Parathyroid adenoma (tissue), 2 donors: ENCODE measurements around the gene PTRH2.
"Not testable (repeated sequence)": the region's sequence is repeated elsewhere in the genome, so short reads cannot be mapped to it uniquely, and the experiment has no call there.

Experiments used
- H2AFZ ChIP-seq: fragments of 300-600 bp; sonication (generic); one replicate; pipeline ENCODE4 v1.7.0; 2017; ENCODE audit warnings: antibody characterized with exemption, mild to moderate bottlenecking
- H3K27ac ChIP-seq: fragments of 300-600 bp; sonication (generic); one replicate; pipeline ENCODE4 v1.7.0; 2017
- H3K27me3 ChIP-seq: fragments of 300-600 bp; sonication (generic); one replicate; pipeline ENCODE4 v1.7.0; 2017; ENCODE audit warnings: low read length; ENCODE audit not compliant: control insufficient read depth, insufficient read depth
- H3K36me3 ChIP-seq: fragments of 300-600 bp; sonication (generic); one replicate; pipeline ENCODE4 v1.7.0; 2017; ENCODE audit warnings: low read length; ENCODE audit not compliant: control insufficient read depth, insufficient read depth
- H3K4me1 ChIP-seq: fragments of 300-600 bp; sonication (generic); one replicate; pipeline ENCODE4 v1.7.0; 2017; ENCODE audit warnings: control low read depth
- H3K4me2 ChIP-seq: fragments of 300-600 bp; sonication (generic); one replicate; pipeline ENCODE4 v1.7.0; 2017; ENCODE audit warnings: low read length
- H3K4me3 ChIP-seq: fragments of 300-600 bp; sonication (generic); one replicate; pipeline ENCODE4 v1.7.0; 2017; ENCODE audit warnings: low read depth, low read length
- H3K79me2 ChIP-seq: fragments of 300-600 bp; sonication (generic); one replicate; pipeline ENCODE4 v1.7.0; 2017; ENCODE audit warnings: control low read depth
- H3K9ac ChIP-seq: fragments of 300-600 bp; sonication (generic); one replicate; pipeline ENCODE4 v1.7.0; 2017; ENCODE audit warnings: mild to moderate bottlenecking
- H3K9me3 ChIP-seq: fragments of 300-600 bp; sonication (generic); one replicate; pipeline ENCODE4 v1.7.0; 2017; ENCODE audit warnings: low read length; ENCODE audit not compliant: control insufficient read depth
- TF ChIP-seq, protein P1 (sequence below): fragments of 300-600 bp; sonication (generic); IDR thresholded peaks from one replicate; pipeline ENCODE4 v1.7.0; 2017; ENCODE audit warnings: antibody characterized with exemption, mild to moderate bottlenecking
- donor health status: primary hyperparathyroidism.

The PTRH2 gene

GRCh38 chr17:59707149-59707970 lies at the start of gene PTRH2, which contains the start of gene VMP1:
TSS of gene PTRH2 (minus strand) at chr17:59707430. CDS start at chr17:59697978, 9,452 bp downstream.
TSS of gene VMP1 (plus strand) at chr17:59707654. CDS start at chr17:59731447, 23,793 bp downstream.
- H3K4me1 ChIP-seq = peaks cover 12% of the 10 kb centered on the region
- peak within 1 kb of the TSS; percentile 79 for H3K4me2 ChIP-seq
- H2AFZ ChIP-seq = peak within 1 kb of the TSS; percentile 81
- H3K79me2 ChIP-seq = peaks cover 44% of the 10 kb centered on the region
- H3K9me3 ChIP-seq = no peaks in the 10 kb centered on the region
- peak within 1 kb of the TSS; percentile 47 for H3K9ac ChIP-seq
- TF ChIP-seq, protein P1, sequence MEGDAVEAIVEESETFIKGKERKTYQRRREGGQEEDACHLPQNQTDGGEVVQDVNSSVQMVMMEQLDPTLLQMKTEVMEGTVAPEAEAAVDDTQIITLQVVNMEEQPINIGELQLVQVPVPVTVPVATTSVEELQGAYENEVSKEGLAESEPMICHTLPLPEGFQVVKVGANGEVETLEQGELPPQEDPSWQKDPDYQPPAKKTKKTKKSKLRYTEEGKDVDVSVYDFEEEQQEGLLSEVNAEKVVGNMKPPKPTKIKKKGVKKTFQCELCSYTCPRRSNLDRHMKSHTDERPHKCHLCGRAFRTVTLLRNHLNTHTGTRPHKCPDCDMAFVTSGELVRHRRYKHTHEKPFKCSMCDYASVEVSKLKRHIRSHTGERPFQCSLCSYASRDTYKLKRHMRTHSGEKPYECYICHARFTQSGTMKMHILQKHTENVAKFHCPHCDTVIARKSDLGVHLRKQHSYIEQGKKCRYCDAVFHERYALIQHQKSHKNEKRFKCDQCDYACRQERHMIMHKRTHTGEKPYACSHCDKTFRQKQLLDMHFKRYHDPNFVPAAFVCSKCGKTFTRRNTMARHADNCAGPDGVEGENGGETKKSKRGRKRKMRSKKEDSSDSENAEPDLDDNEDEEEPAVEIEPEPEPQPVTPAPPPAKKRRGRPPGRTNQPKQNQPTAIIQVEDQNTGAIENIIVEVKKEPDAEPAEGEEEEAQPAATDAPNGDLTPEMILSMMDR = no peak
- H3K36me3 ChIP-seq = no peaks in the 10 kb centered on the region
- H3K4me3 ChIP-seq = peak within 1 kb of the TSS; percentile 90
- no peaks in the 10 kb centered on the region for H3K27me3 ChIP-seq
- peak within 1 kb of the TSS; percentile 88 for H3K27ac ChIP-seq

DNA sequence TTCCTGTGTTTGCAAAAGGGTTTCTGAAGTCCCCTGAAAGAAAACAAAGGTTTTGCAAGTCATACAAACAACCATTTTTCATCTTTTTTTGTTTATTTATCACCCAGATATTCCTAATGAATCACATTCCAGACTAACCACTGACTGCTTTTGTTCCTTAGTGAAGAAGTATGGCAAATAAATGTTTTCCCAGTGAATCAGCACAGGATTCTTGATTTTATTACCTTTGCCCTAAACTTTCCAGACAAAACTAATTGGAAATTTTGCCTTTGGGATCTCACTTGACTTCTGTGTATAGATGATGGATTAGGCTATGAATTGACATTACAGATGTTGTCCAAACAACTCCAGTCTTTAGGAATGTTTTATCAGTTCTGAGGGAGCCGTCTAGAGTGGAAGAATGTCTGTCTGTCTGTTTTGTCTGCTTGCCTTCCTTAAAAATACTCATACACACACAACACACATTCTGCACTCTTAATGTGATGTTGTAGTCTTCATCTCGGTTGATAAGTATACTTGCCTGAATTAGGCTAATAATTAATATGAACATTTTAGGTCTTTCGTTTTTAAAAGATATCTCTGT lies 49.1 kb upstream of the PTRH2 start:
- Histone ChIP-seq H3K4me1 (no peaks in the 10 kb centered on the region), H3K9ac (no peak overlapping the region), H3K4me2 (no peak overlapping the region), H3K9me3 (no peaks in the 10 kb centered on the region), H2AFZ (no peak overlapping the region), H3K36me3 (no peaks in the 10 kb centered on the region), H3K27ac (no peak overlapping the region), H3K4me3 (no peak overlapping the region), H3K27me3 (no peaks in the 10 kb centered on the region), H3K79me2 (no peaks in the 10 kb centered on the region)
- TF ChIP-seq, protein P1 = no peak

GRCh38 chr17:59755069-59755468 lies 47.8 kb upstream of the PTRH2 start:
- H3K27ac ChIP-seq, H3K36me3 ChIP-seq, H3K9me3 ChIP-seq, H2AFZ ChIP-seq, H3K9ac ChIP-seq, H3K4me3 ChIP-seq, H3K4me1 ChIP-seq, H3K79me2 ChIP-seq, H3K4me2 ChIP-seq, H3K27me3 ChIP-seq: not testable (repeated sequence)

DNA sequence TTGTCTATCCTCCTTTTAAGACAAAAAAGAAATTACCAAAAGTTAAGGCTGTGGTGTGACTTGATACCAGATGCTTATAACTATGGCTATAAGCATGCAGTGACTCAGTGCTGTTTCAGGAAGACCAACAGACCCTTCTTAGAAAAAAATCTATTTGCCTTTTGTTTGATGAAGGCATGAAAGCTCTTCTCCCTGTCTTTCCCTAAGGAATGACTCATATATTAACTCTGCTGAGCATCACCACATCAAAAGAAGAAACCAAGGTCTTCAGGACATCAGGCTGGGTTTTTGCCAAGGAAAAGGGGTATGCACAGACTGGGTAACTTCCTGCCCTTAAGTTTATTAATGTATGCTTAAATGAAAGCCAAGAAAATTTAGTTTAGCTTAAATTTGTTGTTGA lies 47.3 kb upstream of the PTRH2 start:
- H3K4me3 ChIP-seq = no peak overlapping the region
- TF ChIP-seq, protein P1 = no peak
- no peaks in the 10 kb centered on the region for H3K4me1 ChIP-seq
- no peaks in the 10 kb centered on the region for H3K9me3 ChIP-seq
- H3K36me3 ChIP-seq = no peaks in the 10 kb centered on the region
- no peaks in the 10 kb centered on the region for H3K79me2 ChIP-seq
- no peak overlapping the region for H3K27ac ChIP-seq
- H3K4me2 ChIP-seq = no peak overlapping the region
- H2AFZ ChIP-seq = no peak overlapping the region
- no peak overlapping the region for H3K9ac ChIP-seq
- no peaks in the 10 kb centered on the region for H3K27me3 ChIP-seq

- Histone ChIP-seq H2AFZ (no peak overlapping the region), H3K4me3 (peak overlapping the region; percentile 28), H3K36me3 (no peaks in the 10 kb centered on the region), H3K4me1 (no peaks in the 10 kb centered on the region), H3K79me2 (no peaks in the 10 kb centered on the region), H3K4me2 (peak overlapping the region; percentile 36), H3K9me3 (no peaks in the 10 kb centered on the region), H3K9ac (no peak overlapping the region), H3K27ac (no peak overlapping the region), H3K27me3 (no peaks in the 10 kb centered on the region)
- TF ChIP-seq, protein P1 = peak; percentile 80
These were observed 46.6 kb upstream of the PTRH2 start for GRCh38 chr17:59753522-59754467.
